ENCODE data around the gene PAEP.

- TF ChIP-seq REST (IDR thresholded peaks at IDR 0.05; ENCODE audit: insufficient read depth in 1 of 2, low read depth in 2 of 2, low read length in 2 of 2) (no peak), POLR2AphosphoS5 (IDR thresholded peaks at IDR 0.05; ENCODE audit: low read depth, low read length) (no peak), TAF1 (IDR thresholded peaks at IDR 0.05; ENCODE audit: borderline replicate concordance, insufficient read depth, low read length) (no peak), SIN3A (IDR thresholded peaks at IDR 0.05; ENCODE audit: borderline replicate concordance, insufficient read depth, low read length) (no peak)
These were observed 4.1 kb downstream of the PAEP start for GRCh38 chr9:135565636-135566035.
